IMR-90 (cell line): ENCODE data around the gene PPP2R5E. TPM values are rescaled to one million over a fixed set of nuclear protein-coding genes. Genes with fewer than 3 reads are reported as not detected.

Experiments
- ATAC-seq: fragments of 200-7000 bp; cut with Tn5 transposase; 2 replicates; pipeline ENCODE4 v1.9.1; 2020; ENCODE audit warnings: low read depth, mild to moderate bottlenecking, moderate library complexity
- BruUV-seq: library from RNA; stranded (reverse); fragments of 400-500 nt; replicated peaks from 2 replicates; lab custom pipeline; 2021; lab: Mats Ljungman, UMichigan
- CTCF ChIA-PET: fragments of 300-600 bp; formaldehyde crosslinking; extraction: SDS; loops from one replicate; lab custom pipeline; 2021; ENCODE audit warnings: antibody characterized with exemption; lab: Yijun Ruan, JAX
- POLR2A ChIA-PET: fragments of 300-600 bp; sonication (Branson Sonifier 250); formaldehyde crosslinking; loops from one replicate; lab custom pipeline; 2022; ENCODE audit warnings: antibody characterized with exemption; ENCODE audit not compliant: unreplicated experiment; lab: Charles Lee
- DNase-seq: peaks from one replicate; pipeline ENCODE4 v3.0.0; 2013
- H2AFZ ChIP-seq: replicated peaks from 2 replicates; pipeline ENCODE3; 2013; ENCODE audit warnings: low read length, mild to moderate bottlenecking; ENCODE audit not compliant: poor library complexity
- H2AK5ac ChIP-seq: 2 replicates; pipeline ENCODE4 v1.6.1; 2013; ENCODE audit warnings: low read depth, low read length, inconsistent platforms
- H2AK9ac ChIP-seq: replicated peaks from 2 replicates; pipeline ENCODE3; 2013; ENCODE audit warnings: mild to moderate bottlenecking, low read depth, low read length, moderate library complexity; ENCODE audit not compliant: poor library complexity
- H2BK120ac ChIP-seq: 2 replicates; pipeline ENCODE4 v1.6.1; 2013; ENCODE audit warnings: low read depth, low read length, inconsistent platforms
- H2BK15ac ChIP-seq: 3 replicates; pipeline ENCODE4 v1.6.1; 2013; ENCODE audit warnings: low read depth, low read length, inconsistent platforms
- H2BK20ac ChIP-seq: 2 replicates; pipeline ENCODE4 v1.6.1; 2013; ENCODE audit warnings: low read depth, mild to moderate bottlenecking, inconsistent platforms, low read length, moderate library complexity
- H2BK5ac ChIP-seq: 2 replicates; pipeline ENCODE4 v1.6.1; 2013; ENCODE audit warnings: mild to moderate bottlenecking, low read depth, low read length, inconsistent platforms; ENCODE audit not compliant: poor library complexity, severe bottlenecking
- H3K14ac ChIP-seq: replicated peaks from 2 replicates; pipeline ENCODE4 v1.6.1; 2013; ENCODE audit warnings: low read depth, low read length, inconsistent platforms
- H3K18ac ChIP-seq: 2 replicates; pipeline ENCODE4 v1.6.1; 2013; ENCODE audit warnings: low read depth, low read length, control low read depth
- H3K23ac ChIP-seq: 2 replicates; pipeline ENCODE4 v1.6.1; 2013; ENCODE audit warnings: low read depth, low read length, inconsistent platforms
- H3K27ac ChIP-seq: 2 replicates; pipeline ENCODE4 v1.5.1; 2013; ENCODE audit warnings: mild to moderate bottlenecking, control low read depth, low read length; ENCODE audit not compliant: insufficient read depth
- H3K27me3 ChIP-seq: 2 replicates; pipeline ENCODE4 v1.6.1; 2013; ENCODE audit warnings: low read length; ENCODE audit not compliant: control insufficient read depth, insufficient read depth
- H3K36me3 ChIP-seq: 2 replicates; pipeline ENCODE4 v1.6.1; 2013; ENCODE audit warnings: low read length, mixed read lengths; ENCODE audit not compliant: control insufficient read depth, insufficient read depth
- H3K4ac ChIP-seq: 2 replicates; pipeline ENCODE4 v1.6.1; 2013; ENCODE audit warnings: low read depth, low read length, inconsistent platforms
- H3K4me1 ChIP-seq: 2 replicates; pipeline ENCODE4 v1.6.1; 2013; ENCODE audit warnings: low read length, mixed read lengths; ENCODE audit not compliant: control insufficient read depth, insufficient read depth
- H3K4me2 ChIP-seq: 2 replicates; pipeline ENCODE4 v1.6.1; 2013; ENCODE audit warnings: low read depth, mild to moderate bottlenecking, control low read depth, low read length, moderate library complexity
- H3K4me3 ChIP-seq: 2 replicates; pipeline ENCODE4 v1.5.1; 2013; ENCODE audit warnings: low read depth, mild to moderate bottlenecking, control low read depth, low read length, moderate library complexity; ENCODE audit not compliant: insufficient read depth
- H3K56ac ChIP-seq: 2 replicates; pipeline ENCODE4 v1.6.1; 2013; ENCODE audit warnings: low read length, inconsistent platforms; ENCODE audit not compliant: insufficient read depth; ENCODE audit errors: extremely low read depth
- H3K79me1 ChIP-seq, 2 experiments: 2 replicates each; pipeline ENCODE4 v1.6.1; 2013; ENCODE audit warnings: low read length in 2 of 2, inconsistent platforms in 1 of 2, low read depth in 1 of 2
- H3K9ac ChIP-seq: 2 replicates; pipeline ENCODE4 v1.6.1; 2013; ENCODE audit warnings: low read depth, low read length, control low read depth
- H3K9me1 ChIP-seq: 2 replicates; pipeline ENCODE4 v1.6.1; 2013; ENCODE audit warnings: low read length, inconsistent platforms; ENCODE audit not compliant: insufficient read depth
- H3K9me3 ChIP-seq: 2 replicates; pipeline ENCODE4 v1.6.1; 2013; ENCODE audit warnings: low read length; ENCODE audit not compliant: control insufficient read depth, insufficient read depth
- H4K20me1 ChIP-seq: 2 replicates; pipeline ENCODE4 v1.6.1; 2013; ENCODE audit warnings: low read length, inconsistent platforms; ENCODE audit not compliant: insufficient read depth
- H4K5ac ChIP-seq: 2 replicates; pipeline ENCODE4 v1.6.1; 2013; ENCODE audit warnings: mild to moderate bottlenecking, low read depth, low read length, control low read depth
- H4K8ac ChIP-seq, 2 experiments: 2 replicates each; pipeline ENCODE4 v1.6.1; 2013; ENCODE audit warnings: low read depth in 2 of 2, low read length in 2 of 2, control low read depth in 1 of 2, inconsistent platforms in 1 of 2
- H4K91ac ChIP-seq: 2 replicates; pipeline ENCODE4 v1.6.1; 2013; ENCODE audit warnings: low read depth, low read length, inconsistent platforms; ENCODE audit not compliant: insufficient read depth
- BHLHE40 ChIP-seq: fragments of 150-350 bp; IDR thresholded peaks from 2 replicates; pipeline ENCODE4 v1.6.1; 2016; ENCODE audit warnings: mild to moderate bottlenecking, low read depth, low read length
- CEBPB ChIP-seq: IDR thresholded peaks from 2 replicates; pipeline ENCODE4 v1.6.1; 2012; ENCODE audit warnings: low read depth, low read length, improper control_type of control experiment
- CHD1 ChIP-seq: IDR thresholded peaks from 2 replicates; pipeline ENCODE4 v1.6.1; 2012; ENCODE audit warnings: low read depth, low read length, improper control_type of control experiment
- CTCF ChIP-seq: conservative IDR thresholded peaks from 2 replicates; pipeline ENCODE4 v1.5.1; 2012; ENCODE audit warnings: mild to moderate bottlenecking, low read depth, low read length, improper control_type of control experiment
- ELK1 ChIP-seq: fragments of 150-350 bp; IDR thresholded peaks from 2 replicates; pipeline ENCODE4 v1.6.1; 2016; ENCODE audit warnings: low read depth, mild to moderate bottlenecking, low read length, moderate library complexity, borderline replicate concordance
- FOS ChIP-seq: fragments of 150-350 bp; IDR thresholded peaks from 2 replicates; pipeline ENCODE4 v1.6.1; 2016; ENCODE audit warnings: low read depth, low read length
- MAFK ChIP-seq: IDR thresholded peaks from 2 replicates; pipeline ENCODE4 v1.6.1; 2012; ENCODE audit warnings: low read depth, low read length, improper control_type of control experiment
- MAZ ChIP-seq: IDR thresholded peaks from 2 replicates; pipeline ENCODE4 v1.6.1; 2012; ENCODE audit warnings: low read depth, mild to moderate bottlenecking, low read length, improper control_type of control experiment, moderate library complexity, borderline replicate concordance
- MXI1 ChIP-seq: IDR thresholded peaks from 2 replicates; pipeline ENCODE4 v1.6.1; 2012; ENCODE audit warnings: low read depth, mild to moderate bottlenecking, low read length, moderate library complexity, borderline replicate concordance
- NFE2L2 ChIP-seq: fragments of 150-350 bp; IDR thresholded peaks from 2 replicates; pipeline ENCODE4 v1.6.1; 2016; ENCODE audit warnings: low read depth, mild to moderate bottlenecking, low read length
- POLR2A ChIP-seq: IDR thresholded peaks from 2 replicates; pipeline ENCODE4 v1.6.1; 2012; ENCODE audit warnings: mild to moderate bottlenecking, low read depth, low read length
- RAD21 ChIP-seq: IDR thresholded peaks from 2 replicates; pipeline ENCODE4 v1.6.1; 2012; ENCODE audit warnings: low read length, improper control_type of control experiment
- RCOR1 ChIP-seq: IDR thresholded peaks from 2 replicates; pipeline ENCODE4 v1.6.1; 2012; ENCODE audit warnings: mild to moderate bottlenecking, low read length, improper control_type of control experiment; ENCODE audit not compliant: insufficient replicate concordance
- RFX5 ChIP-seq: IDR thresholded peaks from 2 replicates; pipeline ENCODE4 v1.8.0; 2012; ENCODE audit warnings: low read depth, mild to moderate bottlenecking, low read length, moderate library complexity
- SMC3 ChIP-seq: fragments of 150-350 bp; IDR thresholded peaks from 2 replicates; pipeline ENCODE4 v1.6.1; 2016; ENCODE audit warnings: low read depth, mild to moderate bottlenecking, antibody characterized with exemption, low read length, moderate library complexity
- USF2 ChIP-seq: fragments of 150-350 bp; IDR thresholded peaks from 2 replicates; pipeline ENCODE4 v1.6.1; 2017; ENCODE audit warnings: mild to moderate bottlenecking, antibody characterized with exemption, low read length, low read depth
- WGBS, 2 experiments: methylation state at CpG; one replicate each; pipeline versions ENCODE4 v1.1.5 to v1.1.7; 2013; ENCODE audit warnings: missing lambda C conversion rate in 2 of 2; ENCODE audit not compliant: insufficient read length in 1 of 2; ENCODE audit errors: extremely low coverage in 2 of 2; 5-methylcytosine and 5-hydroxymethylcytosine counted together
- dilution Hi-C: fragments of 300-500 bp; cut with HindIII; formaldehyde crosslinking; loops from one replicate; pipeline ENCODE4 v1.14.3; 2018; ENCODE audit warnings: low sequenced_read_pairs; ENCODE audit not compliant: unreplicated experiment
- in situ Hi-C: fragments of 300-500 bp; cut with MboI; formaldehyde crosslinking; loops from 3 replicates; pipeline ENCODE4 v1.14.3; 2019; ENCODE audit warnings: low sequenced_read_pairs, inconsistent platforms, mixed read lengths
- intact Hi-C: fragments of 100-400 bp; cut with micrococcal nuclease; formaldehyde crosslinking; loops from 2 replicates; pipeline ENCODE4 v1.10.0; 2022
- polyA plus RNA-seq, 3 experiments: library from polyadenylated mRNA; depleted of rRNA; stranded (reverse); fragments of >200 nt; gene quantifications; 2 replicates each; pipeline ENCODE4 v1.2.3, GENCODE V29; 2012; ENCODE audit warnings: low replicate concordance in 1 of 3
- total RNA-seq: library from RNA; depleted of rRNA; stranded (reverse); fragments of >200 nt; gene quantifications from 2 replicates; pipeline ENCODE4 v1.2.3, GENCODE V29; 2012

Gene PPP2R5E
- total and polyA plus RNA-seq, 2 of the 4 experiments (the other 2 are of a cell fraction), result 9.7 to 12.2 TPM

GRCh38 chr14:63432888-63433552, 110.2 kb downstream of the PPP2R5E start:
- no peak overlapping the region for H2AK5ac ChIP-seq
- H2BK20ac ChIP-seq, result no peak overlapping the region
- ChIA-PET POLR2A (no interaction called here), CTCF (interaction anchor here (0.7 kb wide), 1 partner anchor 852 kb away, joined by 3 read pairs; no protein-coding TSS in a partner anchor)
- H2BK15ac ChIP-seq, result no peak overlapping the region
- H3K9me1 ChIP-seq, result peaks cover 15% of the 10 kb centered on the region
- dilution Hi-C loops, result no loop called here
- no peak overlapping the region for H3K4ac ChIP-seq
- no peak overlapping the region for H3K14ac ChIP-seq
- H3K27ac ChIP-seq, result no peak overlapping the region
- no peak for ATAC-seq
- no peak overlapping the region for H3K4me2 ChIP-seq
- H3K56ac ChIP-seq, result no peak overlapping the region
- no peak overlapping the region for H3K4me3 ChIP-seq
- in situ Hi-C loops, result no loop called here
- DNase-seq, result no peak
- no peak overlapping the region for H3K23ac ChIP-seq
- H3K79me1 ChIP-seq, result peaks cover 30 to 60% of the 10 kb centered on the region in 2 experiments
- peaks cover 10% of the 10 kb centered on the region for H3K4me1 ChIP-seq
- H3K27me3 ChIP-seq, result no peaks in the 10 kb centered on the region
- H3K9me3 ChIP-seq, result no peaks in the 10 kb centered on the region
- H3K18ac ChIP-seq, result no peak overlapping the region
- H3K36me3 ChIP-seq, result no peaks in the 10 kb centered on the region
- WGBS, 2 experiments, result no CpG with 5 or more reads among the region's 4 CpGs
- no peak overlapping the region for H2AK9ac ChIP-seq
- H3K9ac ChIP-seq, result no peak overlapping the region
- no peak overlapping the region for H4K5ac ChIP-seq
- no peak overlapping the region for H2AFZ ChIP-seq
- no peak overlapping the region for H4K91ac ChIP-seq
- no peak overlapping the region for H4K8ac ChIP-seq
- no peak overlapping the region for H2BK5ac ChIP-seq
- no peak for TF ChIP-seq USF2
- no peak for TF ChIP-seq BHLHE40
- no peak for TF ChIP-seq RFX5
- TF ChIP-seq RAD21, result no peak
- no peak for TF ChIP-seq CEBPB
- TF ChIP-seq POLR2A, result no peak
- TF ChIP-seq NFE2L2, result no peak
- no peak for TF ChIP-seq RCOR1
- no peak for TF ChIP-seq MAFK
- TF ChIP-seq SMC3, result no peak
- no peak for TF ChIP-seq ELK1
- TF ChIP-seq MXI1, result no peak
- no peak for TF ChIP-seq CTCF
- TF ChIP-seq MAZ, result no peak
- TF ChIP-seq FOS, result no peak
- TF ChIP-seq CHD1, result no peak
- peaks cover 40% of the 10 kb centered on the region for H4K20me1 ChIP-seq
- no peak overlapping the region for H2BK120ac ChIP-seq
- intact Hi-C loops, result no loop called here
- BruUV-seq, result no TSS peak
